PC-3 (cell line): ENCODE results near the gene KCTD1. TPM values are rescaled to one million over a fixed set of nuclear protein-coding genes. Genes with fewer than 3 reads are reported as not detected.

Experiments
- ATAC-seq: fragments of 200-7000 bp; cut with Tn5 transposase; 2 replicates; pipeline ENCODE4 v1.9.1; 2020; ENCODE audit warnings: mild to moderate bottlenecking, moderate library complexity
- BruUV-seq: library from RNA; stranded (reverse); fragments of 400-500 nt; replicated peaks from 2 replicates; lab custom pipeline; 2021; lab: Mats Ljungman, UMichigan
- CTCF ChIA-PET: fragments of 300-600 bp; sonication (Branson Sonifier 250); formaldehyde crosslinking; loops from one replicate; lab custom pipeline; 2022; ENCODE audit warnings: antibody characterized with exemption; lab: Charles Lee
- POLR2A ChIA-PET: fragments of 300-600 bp; sonication (Branson Sonifier 250); formaldehyde crosslinking; loops from one replicate; lab custom pipeline; 2022; ENCODE audit warnings: antibody characterized with exemption; ENCODE audit not compliant: unreplicated experiment; lab: Charles Lee
- DNase-seq: peaks from one replicate; pipeline ENCODE4 v3.0.0-alpha.2; 2015
- H2AFZ ChIP-seq: fragments of 300-600 bp; sonication (generic); 2 replicates; pipeline ENCODE4 v1.6.0; 2016; ENCODE audit warnings: antibody characterized with exemption, low read length
- H3F3A ChIP-seq: fragments of 300-600 bp; sonication (generic); one replicate; pipeline ENCODE4 v1.6.0; 2017; ENCODE audit warnings: antibody characterized with exemption, low read length, control low read depth, mild to moderate bottlenecking; ENCODE audit not compliant: unreplicated experiment
- H3K27ac ChIP-seq: fragments of 300-600 bp; sonication (generic); 2 replicates; pipeline ENCODE4 v1.5.1; 2016; ENCODE audit warnings: mild to moderate bottlenecking, low read length
- H3K27me3 ChIP-seq: fragments of 300-600 bp; sonication (generic); 2 replicates; pipeline ENCODE4 v1.6.1; 2016; ENCODE audit warnings: low read length, mixed read lengths
- H3K36me3 ChIP-seq: fragments of 300-600 bp; sonication (generic); 2 replicates; pipeline ENCODE4 v1.6.1; 2016; ENCODE audit warnings: low read depth, mixed run types, low read length, mixed read lengths
- H3K4me1 ChIP-seq: fragments of 300-600 bp; sonication (generic); 2 replicates; pipeline ENCODE4 v1.5.1; 2016; ENCODE audit warnings: low read length; ENCODE audit not compliant: insufficient read depth
- H3K4me2 ChIP-seq: fragments of 300-600 bp; sonication (generic); 2 replicates; pipeline ENCODE4 v1.6.0; 2016; ENCODE audit warnings: low read length
- H3K4me3 ChIP-seq: fragments of 300-600 bp; sonication (generic); 2 replicates; pipeline ENCODE4 v1.5.1; 2016; ENCODE audit warnings: mild to moderate bottlenecking, low read length, mixed read lengths
- H3K79me2 ChIP-seq: fragments of 300-600 bp; sonication (generic); 2 replicates; pipeline ENCODE4 v1.6.1; 2017; ENCODE audit warnings: low read length, mixed read lengths
- H3K9ac ChIP-seq: fragments of 300-600 bp; sonication (generic); 2 replicates; pipeline ENCODE4 v1.6.0; 2016; ENCODE audit warnings: mild to moderate bottlenecking, low read length
- H3K9me2 ChIP-seq: fragments of 300-600 bp; sonication (generic); replicated peaks from 2 replicates; pipeline ENCODE4 v1.6.1; 2016; ENCODE audit warnings: mixed run types, low read length, mixed read lengths
- H3K9me3 ChIP-seq: fragments of 300-600 bp; sonication (generic); 2 replicates; pipeline ENCODE4 v1.6.1; 2016; ENCODE audit warnings: low read length, mixed read lengths
- H4K20me1 ChIP-seq: fragments of 300-600 bp; sonication (generic); 2 replicates; pipeline ENCODE4 v1.6.1; 2016; ENCODE audit warnings: low read length, mixed read lengths
- CTCF ChIP-seq: fragments of 300-600 bp; sonication (generic); conservative IDR thresholded peaks from 2 replicates; pipeline ENCODE4 v1.5.1; 2017; ENCODE audit warnings: antibody characterized with exemption, low read depth, mild to moderate bottlenecking, low read length
- EZH2 ChIP-seq: fragments of 300-600 bp; sonication (generic); IDR thresholded peaks from one replicate; pipeline ENCODE4 v1.6.1; 2017; ENCODE audit warnings: antibody characterized with exemption, mild to moderate bottlenecking, low read length; ENCODE audit not compliant: unreplicated experiment
- EZH2phosphoT487 ChIP-seq: fragments of 300-600 bp; sonication (generic); IDR thresholded peaks from 2 replicates; pipeline ENCODE4 v1.6.1; 2018; ENCODE audit warnings: mild to moderate bottlenecking, antibody characterized with exemption, low read length, borderline replicate concordance
- intact Hi-C: fragments of 100-400 bp; cut with micrococcal nuclease; formaldehyde crosslinking; loops from 2 replicates; pipeline ENCODE4 v1.9.0; 2023
- total RNA-seq: library from RNA; depleted of rRNA; stranded (reverse); fragments of >200 nt; gene quantifications from 2 replicates; pipeline ENCODE4 v1.2.3, GENCODE V29; 2014

Gene KCTD1
- total RNA-seq, 1 experiment from 2014 or later: 15.8 TPM

- Histone ChIP-seq H3K4me1 (peaks cover 27% of the 10 kb centered on the region), H4K20me1 (no peaks in the 10 kb centered on the region), H3F3A (no peaks in the 10 kb centered on the region), H3K36me3 (no peaks in the 10 kb centered on the region), H3K9ac (peak overlapping the region; percentile 66), H3K4me3 (peak overlapping the region; percentile 63), H3K79me2 (no peaks in the 10 kb centered on the region), H3K4me2 (peak overlapping the region; percentile 86), H3K27me3 (no peaks in the 10 kb centered on the region), H3K9me3 (no peaks in the 10 kb centered on the region), H2AFZ (peak overlapping the region; percentile 87), H3K9me2 (no peaks in the 10 kb centered on the region), H3K27ac (peak overlapping the region; percentile 73)
- CTCF ChIA-PET: interaction anchor here (0.6 to 0.8 kb wide), 3 partner anchors 40 to 268 kb away, joined by 3 to 4 read pairs (median 3); no protein-coding TSS in a partner anchor
- ATAC-seq: peak; percentile 40
- intact Hi-C loops: loop anchor here (2.0 kb wide), 1 partner anchor 26 kb away; the partner anchor contains the start of gene KCTD1
- TF ChIP-seq EZH2phosphoT487 (no peak), CTCF (no peak), EZH2 (no peak)
- DNase-seq: peak; percentile 56
- BruUV-seq: no TSS peak
- POLR2A ChIA-PET: no interaction called here
Measured at GRCh38 chr18:26574958-26575864, 26.9 kb upstream of the KCTD1 start.

GRCh38 chr18:26568926-26569665 is 20.7 kb upstream of the KCTD1 start:
- Histone ChIP-seq H3K27me3 (no peaks in the 10 kb centered on the region), H3K27ac (no peak overlapping the region), H3K9me2 (no peaks in the 10 kb centered on the region), H3K4me1 (peaks cover 8% of the 10 kb centered on the region), H4K20me1 (no peaks in the 10 kb centered on the region), H2AFZ (no peak overlapping the region), H3F3A (no peaks in the 10 kb centered on the region), H3K4me2 (no peak overlapping the region), H3K4me3 (no peak overlapping the region), H3K36me3 (no peaks in the 10 kb centered on the region), H3K79me2 (no peaks in the 10 kb centered on the region), H3K9ac (no peak overlapping the region), H3K9me3 (no peaks in the 10 kb centered on the region)
- ChIA-PET CTCF (no interaction called here), POLR2A (interaction anchor here (0.5 kb wide), 1 partner anchor 901 kb away, joined by 4 read pairs; no protein-coding TSS in a partner anchor)
- TF ChIP-seq EZH2 (no peak), EZH2phosphoT487 (no peak)
- no TSS peak for BruUV-seq
- ATAC-seq: no peak
- no peak for DNase-seq
- intact Hi-C loops: no loop called here

- Histone ChIP-seq H3K9me3 (no peaks in the 10 kb centered on the region), H3K9ac (no peak overlapping the region), H3K79me2 (no peaks in the 10 kb centered on the region), H3K9me2 (no peaks in the 10 kb centered on the region), H3K4me2 (no peak overlapping the region), H3K27ac (no peak overlapping the region), H3F3A (no peaks in the 10 kb centered on the region), H3K4me3 (no peak overlapping the region), H3K4me1 (peaks cover 8% of the 10 kb centered on the region), H4K20me1 (no peaks in the 10 kb centered on the region), H2AFZ (no peak overlapping the region), H3K27me3 (no peaks in the 10 kb centered on the region), H3K36me3 (no peaks in the 10 kb centered on the region)
- intact Hi-C loops: no loop called here
- ChIA-PET POLR2A (interaction anchor here (0.5 kb wide), 1 partner anchor 902 kb away, joined by 4 read pairs; no protein-coding TSS in a partner anchor), CTCF (no interaction called here)
- no peak for DNase-seq
- no peak for ATAC-seq
- TF ChIP-seq EZH2 (no peak), EZH2phosphoT487 (no peak), CTCF (no peak)
- no TSS peak for BruUV-seq
Measured at GRCh38 chr18:26568513-26568912, 20.2 kb upstream of the KCTD1 start.
